Activated naive CD4-positive, alpha-beta T cell treated with anti-CD3 and anti-CD28 coated beads, Interleukin-2, amount 50 U/mL, for 72 hours (primary cell): Measurements from ENCODE around the gene ETS1. TPM values are rescaled to one million over a fixed set of nuclear protein-coding genes. Genes with fewer than 3 reads are reported as not detected.

ENCODE experiments used
- total RNA-seq, 2 donors: library from RNA; stranded (reverse); gene quantifications; one replicate each; pipeline ENCODE4 v1.2.3, GENCODE V29; 2022

Gene ETS1
- total RNA-seq, 2 donors from 2014 or later = 176 to 461 TPM

Other genes starting within 250 kb of the ETS1 start
- gene FLI1, start 106.5 kb upstream of the ETS1 start, total RNA-seq = 10 to 100 TPM; 44.4 to 69.4 TPM